ENCODE measurements around the gene RAB7A.

GRCh38 chr3:128823008-128823407, 97.0 kb downstream of the RAB7A start:
- TF ChIP-seq TAF1 (IDR thresholded peaks at IDR 0.05; ENCODE audit: borderline replicate concordance, low read depth, low read length), result no peak
- no peak for TF ChIP-seq BRCA1 (IDR thresholded peaks at IDR 0.05; ENCODE audit: low read depth, low read length)
- TF ChIP-seq ZBTB33 (IDR thresholded peaks at IDR 0.05), result no peak
- no peak for TF ChIP-seq SMAD1 (IDR thresholded peaks at IDR 0.05; ENCODE audit: low read depth, partially characterized antibody)
- no peak for TF ChIP-seq SMARCA5 (IDR thresholded peaks at IDR 0.05)
- TF ChIP-seq RAD21 (IDR thresholded peaks at IDR 0.05; ENCODE audit: insufficient read depth, low read depth, low read length), result no peak
- no peak for TF ChIP-seq IKZF2 (IDR thresholded peaks at IDR 0.05)
- no peak for TF ChIP-seq CTCF (IDR thresholded peaks at IDR 0.05 in 2 of 3, conservative IDR thresholded peaks at IDR 0.05 in 1 of 3; ENCODE audit: control insufficient read depth in 2 of 3, extremely low read depth in 1 of 3, insufficient read depth in 1 of 3, low read depth in 3 of 3, low read length in 3 of 3)
- no peak for TF ChIP-seq JUNB (IDR thresholded peaks at IDR 0.05)
- TF ChIP-seq REST (IDR thresholded peaks at IDR 0.05; ENCODE audit: low read depth, low read length), result no peak
- no peak for TF ChIP-seq EZH2 (IDR thresholded peaks at IDR 0.05; ENCODE audit: borderline replicate concordance, control insufficient read depth, low read depth, low read length)

Data from GM12878 (cell line).